HG03095 (cell line): ENCODE results near the gene SLC17A4.
"Not testable (repeated sequence)": the region's sequence is repeated elsewhere in the genome, so short reads cannot be mapped to it uniquely, and the experiment has no call there.

Experiments
- ATAC-seq: cut with Tn5 transposase; IDR thresholded peaks from one replicate; pipeline ENCODE4 v1.9.1; 2021; ENCODE audit warnings: moderate library complexity; ENCODE audit not compliant: unreplicated experiment

Gene SLC17A4

GRCh38 chr6:25754535-25754934 lies at the start of gene SLC17A4:
Gene SLC17A4 (plus strand): TSS chr6:25754742. CDS start chr6:25761963, 7,221 bp downstream.
- no peak for ATAC-seq

DNA sequence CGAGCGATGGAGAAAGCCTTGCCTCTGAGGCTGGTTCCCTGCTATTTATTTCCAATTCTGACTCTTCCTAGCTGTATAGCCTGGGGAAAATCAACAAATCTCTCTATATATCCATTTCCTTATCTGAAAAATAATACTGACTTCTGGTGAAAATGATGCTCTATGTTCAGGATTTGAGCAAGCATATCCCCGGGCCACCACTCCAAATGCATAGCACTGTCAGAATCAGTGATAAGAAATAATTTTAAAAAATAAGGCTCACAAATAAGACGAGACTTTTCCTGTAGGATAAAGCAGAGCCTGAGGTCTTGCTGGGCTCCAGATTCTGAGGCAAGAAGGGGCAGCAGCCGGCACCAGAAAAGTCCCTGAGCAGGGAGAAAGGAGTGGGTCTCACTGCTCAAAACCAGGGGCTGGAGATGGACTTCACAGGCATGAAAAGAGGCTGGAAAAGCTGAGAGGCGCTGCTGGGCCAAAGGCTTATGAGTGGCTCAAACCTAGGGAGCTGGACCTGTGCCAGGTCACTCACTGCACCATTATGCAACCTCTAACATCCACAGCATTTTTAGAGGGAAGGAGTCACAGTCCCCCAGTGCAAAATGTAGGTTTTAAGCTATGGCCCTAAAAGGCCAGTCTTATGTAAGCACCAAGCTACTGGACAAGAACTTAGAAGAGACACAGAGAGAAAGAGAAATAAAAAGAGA lies 48.1 kb upstream of the SLC17A4 start:
- no peak for ATAC-seq

DNA sequence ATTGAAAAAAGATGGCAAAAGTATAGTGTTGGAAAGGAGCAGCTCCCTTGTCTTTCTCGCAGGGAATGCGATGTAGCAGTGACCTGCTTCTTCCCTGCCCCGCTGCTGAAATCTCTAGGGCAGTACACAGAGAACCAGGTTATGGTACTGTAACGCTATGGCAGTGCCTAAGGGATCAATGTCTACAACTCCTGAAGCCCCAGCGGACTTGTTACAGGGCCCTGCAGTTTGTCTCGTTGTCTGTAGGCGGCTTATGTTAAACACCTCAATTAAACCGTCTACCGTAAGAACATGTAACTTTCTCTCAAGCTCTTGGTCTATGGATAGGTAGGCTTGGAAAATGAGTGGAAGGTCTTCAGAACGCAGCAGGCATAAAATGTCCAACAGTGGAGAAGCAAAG lies 44.8 kb upstream of the SLC17A4 start:
- ATAC-seq: no peak

DNA sequence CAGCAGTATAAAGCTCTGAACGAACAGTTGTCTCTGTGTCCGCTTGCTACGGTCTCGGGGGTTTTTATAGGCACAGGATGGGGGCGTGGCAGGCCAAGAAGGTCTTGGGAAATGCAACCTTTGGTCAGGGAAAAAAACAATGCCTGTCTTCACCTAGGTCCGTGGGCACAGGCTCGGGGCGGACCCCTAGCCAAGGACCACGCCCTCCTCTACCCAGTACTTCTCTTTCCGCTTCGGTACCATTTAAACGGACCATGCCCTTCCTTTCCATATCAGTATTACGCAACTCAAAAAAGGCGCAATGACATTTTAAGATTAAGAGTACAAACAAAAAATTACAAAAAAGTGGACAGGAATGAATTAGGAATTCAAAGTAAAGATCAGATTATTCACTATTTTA lies 44.3 kb upstream of the SLC17A4 start:
- ATAC-seq: no peak

- ATAC-seq: no peak
These were observed 40.7 kb upstream of the SLC17A4 start for GRCh38 chr6:25713824-25714223.

DNA sequence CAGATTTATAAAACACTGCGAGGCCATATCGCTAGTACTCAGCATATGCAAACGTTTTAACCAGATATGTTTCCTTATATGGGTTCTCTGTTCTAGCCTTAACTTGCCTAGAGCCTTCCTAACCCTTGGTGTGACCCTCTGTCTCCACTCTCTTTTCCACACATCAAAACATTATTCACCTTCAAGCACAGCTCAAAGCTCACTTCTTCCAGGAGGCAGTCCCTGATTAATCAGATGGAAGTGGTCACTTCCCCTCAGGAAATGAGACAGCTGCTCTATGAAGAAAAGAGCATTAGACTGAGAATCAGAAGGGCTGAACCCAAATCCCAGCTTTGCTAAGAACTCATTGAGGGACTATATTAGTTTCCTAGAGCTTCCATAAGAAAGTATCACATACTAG lies 39.8 kb upstream of the SLC17A4 start:
- no peak for ATAC-seq

- ATAC-seq: no peak
These were observed 38.7 kb upstream of the SLC17A4 start for GRCh38 chr6:25715794-25716193.

DNA sequence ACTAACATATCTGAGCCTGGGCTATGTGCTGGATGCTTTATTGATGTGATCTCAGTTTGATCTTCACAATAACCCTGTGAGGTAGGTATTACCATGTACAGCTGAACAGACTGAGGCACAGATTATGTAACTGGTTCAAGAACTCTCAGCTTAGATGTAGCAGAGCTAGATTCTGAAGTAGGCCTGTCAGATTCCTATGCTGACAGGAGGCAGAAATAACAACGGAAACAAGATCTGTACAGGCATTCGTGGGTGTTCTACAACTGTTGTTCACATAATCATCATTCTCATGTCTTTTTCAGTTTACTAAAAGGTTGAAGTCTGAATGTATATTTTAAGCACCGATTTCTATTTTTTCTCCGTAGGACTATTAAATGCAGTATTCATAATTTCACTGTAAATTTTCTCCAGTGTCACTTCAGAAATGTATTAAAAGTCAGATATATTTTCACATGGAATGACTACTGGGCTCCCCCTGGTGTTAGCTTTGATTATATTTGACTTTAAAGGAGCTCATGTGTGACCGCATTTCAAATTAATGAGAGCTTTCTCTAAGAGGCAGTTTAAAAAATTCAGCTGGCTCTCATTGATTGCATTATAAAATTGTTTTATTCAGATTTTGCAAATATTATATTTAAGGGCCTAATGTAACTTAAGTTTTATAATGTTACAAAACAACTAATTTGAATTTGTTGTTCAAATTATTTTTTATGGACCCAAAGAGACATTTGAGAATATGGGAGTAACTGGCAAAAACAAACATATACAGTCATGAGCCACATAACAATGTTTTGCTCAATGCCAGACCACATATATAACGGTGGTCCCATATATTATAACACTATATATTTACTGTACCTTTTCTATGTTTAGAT lies 36.4 kb upstream of the SLC17A4 start:
- no peak for ATAC-seq

GRCh38 chr6:25726122-25726911 lies 28.2 kb upstream of the SLC17A4 start:
- no peak for ATAC-seq

GRCh38 chr6:25727028-25727427 lies 27.5 kb upstream of the SLC17A4 start:
- no peak for ATAC-seq

GRCh38 chr6:25730907-25731306 lies 23.6 kb upstream of the SLC17A4 start:
- no peak for ATAC-seq

DNA sequence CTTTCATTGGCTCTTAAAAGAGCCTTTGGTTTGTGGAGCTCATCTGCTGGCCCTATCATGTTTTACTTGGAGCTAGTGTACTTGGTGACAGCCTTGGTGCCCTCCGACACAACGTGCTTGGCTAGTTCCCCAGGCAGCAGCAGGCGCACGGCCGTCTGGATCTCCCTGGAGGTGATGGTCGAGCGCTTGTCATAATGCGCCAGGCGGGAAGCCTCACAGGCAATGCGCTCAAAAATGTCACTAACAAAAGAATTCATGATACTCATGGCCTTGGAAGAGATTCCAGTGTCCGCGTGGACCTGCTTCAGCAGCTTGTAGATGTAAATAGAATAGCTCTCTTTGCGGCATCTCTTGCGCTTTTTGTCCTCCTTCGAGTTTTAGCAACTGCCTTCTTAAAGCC lies 22.8 kb upstream of the SLC17A4 start:
- no peak for ATAC-seq

GRCh38 chr6:25732468-25733198 lies 21.9 kb upstream of the SLC17A4 start:
- no peak for ATAC-seq

- ATAC-seq: no peak
These were observed 19.3 kb upstream of the SLC17A4 start for GRCh38 chr6:25735261-25735660.

- ATAC-seq: no peak
These were observed 10.7 kb upstream of the SLC17A4 start for GRCh38 chr6:25743868-25744267.

DNA sequence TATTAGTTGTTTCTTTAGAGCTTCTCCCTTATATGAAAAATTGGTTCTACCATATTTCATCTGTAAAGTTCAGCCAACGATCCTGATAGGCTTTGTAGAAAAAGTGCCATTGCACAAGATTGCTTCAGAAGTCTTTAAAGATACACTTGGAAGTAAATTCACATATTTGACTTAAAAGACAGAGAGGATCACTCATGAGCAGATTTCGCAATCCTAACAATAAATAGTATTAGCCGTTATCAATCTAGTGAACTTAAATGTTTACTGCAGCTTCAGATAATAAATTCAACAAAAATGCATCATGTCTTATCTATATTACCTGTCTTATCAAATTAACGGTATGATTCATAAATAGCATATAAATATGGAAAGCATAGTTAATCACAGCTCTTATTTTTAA lies 8.7 kb upstream of the SLC17A4 start:
- no peak for ATAC-seq

GRCh38 chr6:25746968-25747367 lies 7.6 kb upstream of the SLC17A4 start:
- ATAC-seq: no peak

GRCh38 chr6:25747477-25747876 lies 7.1 kb upstream of the SLC17A4 start:
- ATAC-seq: no peak

DNA sequence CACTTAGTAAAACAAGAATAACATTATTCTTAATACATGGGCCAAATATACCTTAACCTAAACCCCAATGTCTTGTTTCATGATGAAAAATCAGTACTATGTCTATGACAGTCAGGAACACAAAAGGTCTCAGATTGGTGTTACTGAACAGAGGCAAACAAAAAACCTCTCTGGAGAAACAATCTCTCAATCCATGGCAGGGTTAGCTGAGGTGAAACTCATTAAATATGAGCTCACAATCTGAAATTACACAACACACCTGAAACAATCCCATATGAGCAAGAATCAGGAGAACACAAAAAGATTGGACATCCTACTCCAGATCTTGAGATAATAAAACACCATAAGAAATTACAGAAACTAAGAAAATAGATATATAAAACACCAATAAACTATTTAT lies 6.5 kb upstream of the SLC17A4 start:
- ATAC-seq: no peak

DNA sequence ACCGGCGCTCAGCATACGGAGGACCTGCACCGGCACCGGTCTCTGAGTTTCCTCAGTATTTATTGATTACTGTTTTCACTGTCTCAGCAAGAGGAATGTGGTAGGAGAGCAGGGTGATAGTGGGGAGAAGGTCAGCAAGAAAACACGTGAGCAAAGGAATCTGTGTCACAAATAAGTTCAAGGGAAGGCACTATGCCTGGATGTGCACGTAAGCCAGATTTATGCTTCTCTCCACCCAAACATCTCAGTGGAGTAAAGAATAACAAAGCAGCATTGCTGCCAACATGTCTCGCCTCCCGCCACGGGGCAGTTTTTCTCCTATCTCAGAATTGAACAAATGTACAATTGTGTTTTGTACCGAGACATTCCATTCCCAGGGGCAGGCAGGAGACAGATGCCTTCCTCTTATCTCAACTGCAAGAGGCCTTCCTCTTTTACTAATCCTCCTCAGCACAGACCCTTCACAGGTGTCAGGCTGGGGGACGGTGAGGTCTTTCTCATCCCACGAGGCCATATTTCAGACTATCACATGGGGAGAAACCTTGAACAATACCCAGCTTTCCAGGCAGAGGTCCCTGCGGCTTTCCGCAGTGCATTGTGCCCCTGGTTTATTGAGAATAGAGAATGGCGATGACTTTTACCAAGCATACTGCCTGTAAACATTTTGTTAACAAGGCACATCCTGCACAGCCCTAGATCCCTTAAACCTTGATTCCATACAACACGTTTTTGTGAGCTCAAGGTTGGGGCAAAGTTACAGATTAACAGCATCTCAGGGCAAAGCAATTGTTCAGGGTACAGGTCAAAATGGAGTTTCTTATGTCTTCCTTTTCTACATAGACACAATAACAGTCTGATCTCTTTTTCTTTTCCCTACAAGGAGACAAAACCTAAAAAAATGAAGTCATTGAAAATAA lies 5.7 kb upstream of the SLC17A4 start:
- not testable (repeated sequence) for ATAC-seq
